H1 (cell line): Measurements from ENCODE around the gene CNDP2. TPM values are rescaled to one million over a fixed set of nuclear protein-coding genes. Genes with fewer than 3 reads are reported as not detected.
A peak's percentile ranks its signal among the peaks of the same experiment; 100 is the strongest.

Source experiments
- BACH1 ChIP-seq: IDR thresholded peaks from 2 replicates; pipeline ENCODE4 v1.6.1; 2012; ENCODE audit warnings: low read length, improper control_type of control experiment
- BRCA1 ChIP-seq: IDR thresholded peaks from 2 replicates; pipeline ENCODE4 v1.6.1; 2012; ENCODE audit warnings: low read depth, low read length, improper control_type of control experiment
- CHD1 ChIP-seq: IDR thresholded peaks from 2 replicates; pipeline ENCODE4 v1.6.1; 2012; ENCODE audit warnings: low read depth, low read length, improper control_type of control experiment
- EZH2 ChIP-seq: fragments of 200-600 bp; sonication (generic); IDR thresholded peaks from 2 replicates; pipeline ENCODE4 v1.7.1; 2012; ENCODE audit warnings: low read depth, mild to moderate bottlenecking, moderate library complexity, low read length, inconsistent platforms; ENCODE audit not compliant: severe bottlenecking
- GTF2F1 ChIP-seq: IDR thresholded peaks from 2 replicates; pipeline ENCODE4 v1.6.1; 2012; ENCODE audit warnings: low read depth, low read length, improper control_type of control experiment, borderline replicate concordance
- KDM5A ChIP-seq: fragments of 200-600 bp; IDR thresholded peaks from 2 replicates; pipeline ENCODE4 v1.7.1; 2012; ENCODE audit warnings: mild to moderate bottlenecking, low read length, inconsistent platforms, mixed read lengths
- MAFK ChIP-seq: IDR thresholded peaks from 2 replicates; pipeline ENCODE4 v1.6.1; 2012; ENCODE audit warnings: low read depth, mild to moderate bottlenecking, improper control_type of control experiment, low read length
- SIRT6 ChIP-seq: IDR thresholded peaks from one replicate; pipeline ENCODE4 v1.7.1; 2012; ENCODE audit warnings: low read length, inconsistent platforms
- SP4 ChIP-seq: IDR thresholded peaks from 2 replicates; pipeline ENCODE4 v1.6.1; 2012; ENCODE audit warnings: low read length, inconsistent platforms
- TAF1 ChIP-seq: IDR thresholded peaks from 2 replicates; pipeline ENCODE4 v1.6.1; 2011; ENCODE audit warnings: mild to moderate bottlenecking, low read depth, low read length
- polyA plus RNA-seq, 7 experiments: library from polyadenylated mRNA; depleted of rRNA in 3 of 7; stranded (reverse) in 5 of 7; unstranded in 2 of 7; fragments of >200 nt in 5 of 7; fragments of 200-250 nt in 2 of 7; gene quantifications; 1 replicate in 5 of 7; 2 replicates in 1 of 7; 4 replicates in 1 of 7; pipeline versions ENCODE4 v1.2.1 to v1.2.3, GENCODE V29; 2011 to 2013; ENCODE audit warnings: missing spikeins in 2 of 7, mixed read lengths in 2 of 7
- total RNA-seq: library from RNA; stranded (reverse); fragmentation: NEBNext Ultra II Directional; extraction: Animal tissue kit (Norgen Biotek cat#: 25700); gene quantifications from 2 replicates; pipeline ENCODE4 v1.2.1, GENCODE V29; 2021
- TF ChIP-seq, protein P1 (sequence below): fragments of 300-600 bp; sonication (generic); IDR thresholded peaks from 2 replicates; pipeline ENCODE4 v1.7.1; 2012; ENCODE audit warnings: low read length, moderate library complexity, mild to moderate bottlenecking, inconsistent platforms; ENCODE audit not compliant: insufficient replicate concordance

Gene CNDP2
- total and polyA plus RNA-seq, 2 of the 8 experiments (the other 6 are each of a cell fraction or from before 2014, with no cell fraction given), result 71.8 to 243 TPM

DNA sequence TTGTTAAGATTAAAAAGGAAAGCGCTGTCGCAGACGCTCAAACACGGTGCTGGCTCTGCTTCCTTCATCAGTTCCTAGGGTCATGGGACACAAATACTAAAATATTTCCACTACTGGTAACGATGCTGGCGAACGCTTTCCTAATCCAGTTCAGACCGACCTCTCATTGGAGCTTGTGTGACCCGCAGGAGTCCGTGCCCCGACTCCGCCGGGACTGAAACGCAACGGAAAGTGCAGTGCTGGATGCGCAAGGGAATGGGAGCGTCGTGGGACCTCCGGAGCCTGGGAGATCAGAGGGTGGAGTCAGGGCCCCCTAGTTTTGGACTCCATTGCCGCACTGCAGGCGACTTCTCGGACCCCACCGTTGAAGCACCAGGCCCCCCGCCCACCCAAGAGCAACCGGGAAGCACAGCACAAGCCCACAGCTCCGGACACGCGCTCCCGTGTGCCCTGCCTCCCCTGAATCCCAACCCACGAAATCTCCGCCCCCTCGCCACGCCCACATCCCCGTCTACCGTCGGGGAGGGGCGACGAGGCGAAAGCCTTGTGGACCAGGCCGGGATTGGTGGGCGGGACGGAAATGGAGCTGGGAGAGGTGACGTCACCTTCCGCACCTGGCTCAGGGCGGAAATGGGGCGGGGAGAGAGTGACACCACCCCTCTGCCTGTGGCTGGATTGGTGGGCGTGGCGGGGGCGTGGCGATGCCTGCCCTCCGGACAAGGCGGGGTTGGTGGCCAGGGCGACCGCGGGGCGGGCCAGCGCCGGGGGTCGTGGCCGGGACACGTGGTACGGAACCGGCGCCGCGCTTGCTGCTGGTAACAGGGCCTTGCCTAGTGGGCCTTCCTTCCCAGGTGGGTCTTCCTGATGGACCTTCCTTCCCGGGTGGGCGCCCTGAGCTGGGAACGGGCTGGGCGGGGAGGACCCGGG lies at the start of gene CNDP2 (continued):
- TF ChIP-seq, protein P1, sequence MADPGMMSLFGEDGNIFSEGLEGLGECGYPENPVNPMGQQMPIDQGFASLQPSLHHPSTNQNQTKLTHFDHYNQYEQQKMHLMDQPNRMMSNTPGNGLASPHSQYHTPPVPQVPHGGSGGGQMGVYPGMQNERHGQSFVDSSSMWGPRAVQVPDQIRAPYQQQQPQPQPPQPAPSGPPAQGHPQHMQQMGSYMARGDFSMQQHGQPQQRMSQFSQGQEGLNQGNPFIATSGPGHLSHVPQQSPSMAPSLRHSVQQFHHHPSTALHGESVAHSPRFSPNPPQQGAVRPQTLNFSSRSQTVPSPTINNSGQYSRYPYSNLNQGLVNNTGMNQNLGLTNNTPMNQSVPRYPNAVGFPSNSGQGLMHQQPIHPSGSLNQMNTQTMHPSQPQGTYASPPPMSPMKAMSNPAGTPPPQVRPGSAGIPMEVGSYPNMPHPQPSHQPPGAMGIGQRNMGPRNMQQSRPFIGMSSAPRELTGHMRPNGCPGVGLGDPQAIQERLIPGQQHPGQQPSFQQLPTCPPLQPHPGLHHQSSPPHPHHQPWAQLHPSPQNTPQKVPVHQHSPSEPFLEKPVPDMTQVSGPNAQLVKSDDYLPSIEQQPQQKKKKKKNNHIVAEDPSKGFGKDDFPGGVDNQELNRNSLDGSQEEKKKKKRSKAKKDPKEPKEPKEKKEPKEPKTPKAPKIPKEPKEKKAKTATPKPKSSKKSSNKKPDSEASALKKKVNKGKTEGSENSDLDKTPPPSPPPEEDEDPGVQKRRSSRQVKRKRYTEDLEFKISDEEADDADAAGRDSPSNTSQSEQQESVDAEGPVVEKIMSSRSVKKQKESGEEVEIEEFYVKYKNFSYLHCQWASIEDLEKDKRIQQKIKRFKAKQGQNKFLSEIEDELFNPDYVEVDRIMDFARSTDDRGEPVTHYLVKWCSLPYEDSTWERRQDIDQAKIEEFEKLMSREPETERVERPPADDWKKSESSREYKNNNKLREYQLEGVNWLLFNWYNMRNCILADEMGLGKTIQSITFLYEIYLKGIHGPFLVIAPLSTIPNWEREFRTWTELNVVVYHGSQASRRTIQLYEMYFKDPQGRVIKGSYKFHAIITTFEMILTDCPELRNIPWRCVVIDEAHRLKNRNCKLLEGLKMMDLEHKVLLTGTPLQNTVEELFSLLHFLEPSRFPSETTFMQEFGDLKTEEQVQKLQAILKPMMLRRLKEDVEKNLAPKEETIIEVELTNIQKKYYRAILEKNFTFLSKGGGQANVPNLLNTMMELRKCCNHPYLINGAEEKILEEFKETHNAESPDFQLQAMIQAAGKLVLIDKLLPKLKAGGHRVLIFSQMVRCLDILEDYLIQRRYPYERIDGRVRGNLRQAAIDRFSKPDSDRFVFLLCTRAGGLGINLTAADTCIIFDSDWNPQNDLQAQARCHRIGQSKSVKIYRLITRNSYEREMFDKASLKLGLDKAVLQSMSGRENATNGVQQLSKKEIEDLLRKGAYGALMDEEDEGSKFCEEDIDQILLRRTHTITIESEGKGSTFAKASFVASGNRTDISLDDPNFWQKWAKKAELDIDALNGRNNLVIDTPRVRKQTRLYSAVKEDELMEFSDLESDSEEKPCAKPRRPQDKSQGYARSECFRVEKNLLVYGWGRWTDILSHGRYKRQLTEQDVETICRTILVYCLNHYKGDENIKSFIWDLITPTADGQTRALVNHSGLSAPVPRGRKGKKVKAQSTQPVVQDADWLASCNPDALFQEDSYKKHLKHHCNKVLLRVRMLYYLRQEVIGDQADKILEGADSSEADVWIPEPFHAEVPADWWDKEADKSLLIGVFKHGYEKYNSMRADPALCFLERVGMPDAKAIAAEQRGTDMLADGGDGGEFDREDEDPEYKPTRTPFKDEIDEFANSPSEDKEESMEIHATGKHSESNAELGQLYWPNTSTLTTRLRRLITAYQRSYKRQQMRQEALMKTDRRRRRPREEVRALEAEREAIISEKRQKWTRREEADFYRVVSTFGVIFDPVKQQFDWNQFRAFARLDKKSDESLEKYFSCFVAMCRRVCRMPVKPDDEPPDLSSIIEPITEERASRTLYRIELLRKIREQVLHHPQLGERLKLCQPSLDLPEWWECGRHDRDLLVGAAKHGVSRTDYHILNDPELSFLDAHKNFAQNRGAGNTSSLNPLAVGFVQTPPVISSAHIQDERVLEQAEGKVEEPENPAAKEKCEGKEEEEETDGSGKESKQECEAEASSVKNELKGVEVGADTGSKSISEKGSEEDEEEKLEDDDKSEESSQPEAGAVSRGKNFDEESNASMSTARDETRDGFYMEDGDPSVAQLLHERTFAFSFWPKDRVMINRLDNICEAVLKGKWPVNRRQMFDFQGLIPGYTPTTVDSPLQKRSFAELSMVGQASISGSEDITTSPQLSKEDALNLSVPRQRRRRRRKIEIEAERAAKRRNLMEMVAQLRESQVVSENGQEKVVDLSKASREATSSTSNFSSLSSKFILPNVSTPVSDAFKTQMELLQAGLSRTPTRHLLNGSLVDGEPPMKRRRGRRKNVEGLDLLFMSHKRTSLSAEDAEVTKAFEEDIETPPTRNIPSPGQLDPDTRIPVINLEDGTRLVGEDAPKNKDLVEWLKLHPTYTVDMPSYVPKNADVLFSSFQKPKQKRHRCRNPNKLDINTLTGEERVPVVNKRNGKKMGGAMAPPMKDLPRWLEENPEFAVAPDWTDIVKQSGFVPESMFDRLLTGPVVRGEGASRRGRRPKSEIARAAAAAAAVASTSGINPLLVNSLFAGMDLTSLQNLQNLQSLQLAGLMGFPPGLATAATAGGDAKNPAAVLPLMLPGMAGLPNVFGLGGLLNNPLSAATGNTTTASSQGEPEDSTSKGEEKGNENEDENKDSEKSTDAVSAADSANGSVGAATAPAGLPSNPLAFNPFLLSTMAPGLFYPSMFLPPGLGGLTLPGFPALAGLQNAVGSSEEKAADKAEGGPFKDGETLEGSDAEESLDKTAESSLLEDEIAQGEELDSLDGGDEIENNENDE, result no peak
- TF ChIP-seq KDM5A (no peak), MAFK (no peak), EZH2 (no peak), CHD1 (no peak), SIRT6 (no peak), SP4 (peak; percentile 60; the same call in 1 of the 2 replicates), BRCA1 (no peak), TAF1 (peak; percentile 72), BACH1 (0 out of 2 replicates have a peak, but pooled peaks have one; percentile 16), GTF2F1 (no peak)
